IPS-20b (cell line): Measurements from ENCODE around the gene VOPP1.

Source experiments
- H3K27ac ChIP-seq: one replicate; pipeline ENCODE4 v1.5.1; 2013; ENCODE audit warnings: low read length
- H3K27me3 ChIP-seq: 2 replicates; pipeline ENCODE4 v1.6.1; 2013; ENCODE audit warnings: mild to moderate bottlenecking, low read length, inconsistent platforms; ENCODE audit not compliant: insufficient read depth
- H3K36me3 ChIP-seq: 2 replicates; pipeline ENCODE4 v1.6.1; 2013; ENCODE audit warnings: low read depth, mild to moderate bottlenecking, inconsistent platforms, low read length, moderate library complexity; ENCODE audit not compliant: insufficient read depth
- H3K4me1 ChIP-seq: 2 replicates; pipeline ENCODE4 v1.6.1; 2013; ENCODE audit warnings: mild to moderate bottlenecking, control low read depth, inconsistent platforms, low read length, moderate library complexity; ENCODE audit not compliant: insufficient read depth
- H3K4me3 ChIP-seq: 2 replicates; pipeline ENCODE4 v1.5.1; 2013; ENCODE audit warnings: mild to moderate bottlenecking, low read length, inconsistent platforms
- H3K9ac ChIP-seq: 2 replicates; pipeline ENCODE4 v1.6.1; 2013; ENCODE audit warnings: low read depth, mild to moderate bottlenecking, inconsistent platforms, low read length, moderate library complexity
- H3K9me3 ChIP-seq: 2 replicates; pipeline ENCODE4 v1.6.1; 2013; ENCODE audit warnings: mild to moderate bottlenecking, low read depth, low read length, inconsistent platforms; ENCODE audit not compliant: insufficient read depth

Gene VOPP1

DNA sequence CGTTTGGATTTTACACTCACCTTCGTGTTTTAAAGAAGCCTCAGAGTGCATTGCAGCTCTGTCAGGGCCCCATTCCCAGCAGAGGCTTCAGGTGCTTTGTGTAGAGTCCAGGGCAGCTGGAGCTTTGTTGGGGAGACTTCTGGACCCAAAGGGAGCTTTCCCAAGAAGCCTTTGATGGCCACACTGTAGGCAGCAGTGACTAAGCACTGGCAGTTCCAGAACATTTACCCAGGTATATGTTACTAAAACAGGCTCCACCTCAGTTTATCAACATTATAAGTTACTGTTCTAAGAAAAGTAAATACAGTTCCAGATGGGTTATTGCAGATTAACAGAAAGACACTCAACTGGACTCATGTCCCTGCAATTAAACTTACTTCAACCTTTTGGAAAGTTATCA, 140.4 kb downstream of the VOPP1 start:
- H3K9ac ChIP-seq: no peak overlapping the region
- no peak overlapping the region for H3K27ac ChIP-seq
- no peaks in the 10 kb centered on the region for H3K27me3 ChIP-seq
- H3K4me1 ChIP-seq: peaks cover 5% of the 10 kb centered on the region; the same call in 1 of the 2 replicates
- H3K36me3 ChIP-seq: no peaks in the 10 kb centered on the region
- H3K4me3 ChIP-seq: no peak overlapping the region
- no peaks in the 10 kb centered on the region for H3K9me3 ChIP-seq

DNA sequence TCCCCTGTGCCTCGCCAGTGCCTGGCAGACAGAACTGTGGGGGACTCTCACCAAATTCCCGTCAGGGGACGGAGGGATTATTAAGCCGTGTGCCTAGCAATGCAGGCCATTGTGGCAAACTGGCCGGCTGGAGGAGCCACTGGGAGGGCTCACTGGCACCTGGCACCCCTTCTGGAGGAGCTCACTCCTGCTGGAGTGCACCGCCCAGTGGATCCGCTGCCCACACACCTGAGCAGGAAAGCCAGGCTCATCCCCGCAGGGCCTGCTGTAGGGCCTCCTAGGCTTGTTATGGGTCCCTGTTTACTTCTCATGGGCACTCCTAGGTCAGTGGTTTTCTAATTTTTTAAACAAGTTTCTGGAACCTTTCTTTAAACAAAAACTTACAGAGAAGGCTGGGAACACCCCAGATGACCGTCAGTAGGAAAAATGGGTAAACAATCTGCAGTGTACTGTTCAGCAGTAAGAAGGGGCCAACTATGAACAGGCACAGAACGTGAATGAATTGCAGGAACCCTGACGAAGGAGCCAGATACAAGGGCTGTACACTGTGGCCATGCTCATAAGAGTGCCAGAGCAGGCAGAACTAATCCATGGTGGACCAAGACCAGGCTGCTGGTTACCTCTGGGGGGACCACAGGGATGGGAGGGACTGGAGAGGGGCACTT, 142.3 kb downstream of the VOPP1 start:
- Histone ChIP-seq H3K27ac (no peak overlapping the region), H3K27me3 (no peaks in the 10 kb centered on the region), H3K36me3 (peaks cover 7% of the 10 kb centered on the region; the same call in 1 of the 2 replicates), H3K9ac (no peak overlapping the region), H3K9me3 (no peaks in the 10 kb centered on the region), H3K4me1 (peaks cover 9% of the 10 kb centered on the region; the same call in 1 of the 2 replicates), H3K4me3 (no peak overlapping the region)

DNA sequence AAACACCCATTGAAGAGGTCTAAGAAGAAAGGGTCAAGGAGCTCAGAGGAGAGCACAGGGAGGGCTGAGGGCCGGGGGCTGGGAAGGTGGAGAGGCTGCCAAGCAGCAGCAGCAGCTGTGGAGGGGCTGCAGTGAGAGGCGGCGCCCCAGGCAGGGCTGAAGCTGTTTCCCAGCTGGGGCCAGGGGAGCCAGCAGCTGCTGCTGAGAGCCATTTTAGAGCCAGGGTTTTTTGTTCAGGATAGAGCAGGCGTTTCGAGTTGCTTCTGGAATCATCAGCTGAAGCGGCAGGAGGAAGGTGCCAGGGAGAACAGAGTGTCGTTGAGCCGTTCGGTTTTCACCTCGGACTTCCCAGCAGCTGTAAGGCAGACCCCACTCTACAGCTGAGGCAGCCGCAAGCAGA, 144.5 kb downstream of the VOPP1 start:
- H3K27ac ChIP-seq: no peak overlapping the region
- no peaks in the 10 kb centered on the region for H3K27me3 ChIP-seq
- no peak overlapping the region for H3K9ac ChIP-seq
- peaks cover 7% of the 10 kb centered on the region; the same call in 1 of the 2 replicates for H3K36me3 ChIP-seq
- peaks cover 9% of the 10 kb centered on the region; the same call in 1 of the 2 replicates for H3K4me1 ChIP-seq
- no peaks in the 10 kb centered on the region for H3K9me3 ChIP-seq
- H3K4me3 ChIP-seq: no peak overlapping the region

DNA sequence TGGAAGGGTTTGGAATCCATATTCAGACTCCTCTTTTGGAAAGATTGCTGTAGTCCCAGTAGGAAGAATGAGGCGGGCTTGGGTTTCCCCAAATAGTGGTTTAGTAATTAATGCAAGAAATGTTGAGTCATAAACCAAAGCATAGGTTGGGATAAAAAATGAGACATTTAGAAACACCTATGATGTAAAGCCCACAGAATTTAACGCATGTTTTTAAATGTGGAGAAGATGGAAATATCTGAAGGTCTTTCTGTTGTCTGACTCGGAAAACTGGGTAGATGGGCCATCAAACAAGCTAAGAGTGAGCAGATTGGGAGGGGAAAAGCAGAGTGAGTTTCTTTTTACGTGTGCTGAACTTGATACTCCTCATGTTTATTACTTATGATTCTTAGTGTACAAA, 145.0 kb downstream of the VOPP1 start:
- H3K36me3 ChIP-seq: peaks cover 7% of the 10 kb centered on the region; the same call in 1 of the 2 replicates
- H3K4me1 ChIP-seq: peaks cover 9% of the 10 kb centered on the region; the same call in 1 of the 2 replicates
- no peak overlapping the region for H3K27ac ChIP-seq
- H3K4me3 ChIP-seq: no peak overlapping the region
- H3K9ac ChIP-seq: no peak overlapping the region
- no peaks in the 10 kb centered on the region for H3K27me3 ChIP-seq
- H3K9me3 ChIP-seq: no peaks in the 10 kb centered on the region

DNA sequence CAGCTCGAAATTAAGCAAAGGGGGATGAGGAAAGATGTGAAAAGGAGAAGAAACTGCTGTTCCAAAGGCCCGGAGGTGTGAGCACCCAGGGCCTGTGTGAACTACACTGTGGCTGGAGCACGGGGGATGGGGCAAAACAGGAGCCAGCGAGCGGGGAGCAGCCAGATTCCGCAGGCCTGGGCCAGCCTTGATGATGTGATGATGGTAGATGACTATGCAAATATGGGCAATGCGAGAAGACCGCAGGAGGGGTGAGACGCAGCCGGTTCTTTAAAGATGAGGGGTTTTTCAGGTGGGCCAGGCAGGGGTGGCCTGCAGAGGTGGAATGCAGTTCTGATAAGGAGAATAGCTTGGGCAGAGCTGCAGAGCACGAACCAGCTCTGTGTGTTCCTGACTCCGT, 145.6 kb downstream of the VOPP1 start:
- H3K36me3 ChIP-seq: peaks cover 7% of the 10 kb centered on the region; the same call in 1 of the 2 replicates
- no peaks in the 10 kb centered on the region for H3K9me3 ChIP-seq
- H3K4me1 ChIP-seq: peaks cover 9% of the 10 kb centered on the region; the same call in 1 of the 2 replicates
- H3K9ac ChIP-seq: no peak overlapping the region; the same call in 1 of the 2 replicates
- no peaks in the 10 kb centered on the region for H3K27me3 ChIP-seq
- no peak overlapping the region for H3K4me3 ChIP-seq
- H3K27ac ChIP-seq: no peak overlapping the region

DNA sequence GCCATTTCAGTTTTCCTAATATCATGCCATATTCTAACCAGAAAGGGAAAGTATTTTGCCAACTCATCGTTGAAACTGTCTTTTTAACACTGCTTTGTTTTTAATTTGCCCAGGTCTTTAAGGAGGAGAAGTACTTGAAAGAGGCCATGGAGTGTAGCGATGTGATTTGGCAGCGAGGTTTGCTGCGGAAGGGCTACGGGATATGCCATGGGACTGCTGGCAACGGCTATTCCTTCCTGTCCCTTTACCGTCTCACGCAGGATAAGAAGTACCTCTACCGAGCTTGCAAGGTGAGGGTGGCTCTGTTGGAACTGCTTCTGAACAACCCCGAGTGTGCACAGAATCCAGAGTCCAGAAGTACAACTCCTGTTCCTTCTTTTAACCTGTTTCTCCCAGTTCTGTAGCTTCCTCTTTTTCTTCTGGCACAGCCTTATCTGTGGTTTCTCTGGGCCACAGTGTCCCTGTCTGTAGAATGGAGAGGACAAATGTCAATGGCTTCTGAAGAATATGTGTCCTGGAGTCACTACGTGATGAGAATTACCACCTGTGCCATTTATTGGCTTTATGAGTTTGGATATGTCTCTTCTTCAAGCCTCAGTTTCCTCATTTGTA, 147.1 kb downstream of the VOPP1 start:
- no peaks in the 10 kb centered on the region for H3K9me3 ChIP-seq
- H3K4me1 ChIP-seq: peaks cover 9% of the 10 kb centered on the region; the same call in 1 of the 2 replicates
- H3K4me3 ChIP-seq: no peak overlapping the region
- H3K9ac ChIP-seq: no peak overlapping the region
- peaks cover 7% of the 10 kb centered on the region; the same call in 1 of the 2 replicates for H3K36me3 ChIP-seq
- H3K27ac ChIP-seq: no peak overlapping the region
- H3K27me3 ChIP-seq: no peaks in the 10 kb centered on the region

DNA sequence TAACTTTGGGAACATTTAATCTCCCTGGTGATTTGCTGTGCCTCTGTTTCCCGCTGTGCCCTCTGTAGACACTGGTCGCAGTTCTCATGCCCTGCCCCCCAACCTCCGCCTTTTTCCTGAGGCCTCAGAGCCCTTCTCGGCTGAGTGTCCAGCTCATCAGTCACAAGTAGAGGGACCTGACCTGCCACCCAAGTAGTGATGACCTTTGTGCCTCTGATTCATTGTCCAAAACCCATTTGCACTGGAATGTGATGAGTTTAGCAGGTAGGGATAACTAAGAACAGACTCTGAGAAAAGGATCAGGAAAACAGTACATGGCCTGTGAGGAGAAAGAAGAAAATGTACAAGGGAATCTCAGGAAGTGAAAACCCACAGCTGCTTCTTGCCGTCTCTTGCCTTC, 148.4 kb downstream of the VOPP1 start:
- no peak overlapping the region for H3K9ac ChIP-seq
- H3K9me3 ChIP-seq: no peaks in the 10 kb centered on the region
- H3K4me3 ChIP-seq: no peak overlapping the region
- H3K27me3 ChIP-seq: no peaks in the 10 kb centered on the region
- no peak overlapping the region for H3K27ac ChIP-seq
- H3K4me1 ChIP-seq: peaks cover 9% of the 10 kb centered on the region; the same call in 1 of the 2 replicates
- peaks cover 7% of the 10 kb centered on the region; the same call in 1 of the 2 replicates for H3K36me3 ChIP-seq

DNA sequence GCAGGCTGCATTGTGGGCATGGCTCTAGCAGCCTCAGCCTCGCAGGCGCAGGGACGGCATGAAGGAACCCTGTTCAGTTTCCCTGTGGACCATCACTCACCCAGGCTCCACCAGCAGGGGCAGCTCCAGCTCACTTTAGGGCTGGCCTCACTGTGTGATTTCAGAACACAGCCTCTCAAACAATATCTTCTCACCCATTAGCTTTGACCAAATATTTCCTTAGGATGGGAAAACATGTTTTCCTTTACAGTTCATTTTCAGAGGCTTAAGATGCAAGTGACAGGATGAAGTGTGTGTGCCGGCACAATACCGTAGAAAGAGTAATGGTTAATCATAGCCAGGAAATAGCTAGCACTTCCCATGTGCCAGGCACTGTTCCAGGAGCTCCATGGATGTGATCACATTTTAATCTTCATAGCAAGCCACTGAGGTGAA, 149.0 kb downstream of the VOPP1 start:
- Histone ChIP-seq H3K4me1 (peaks cover 9% of the 10 kb centered on the region; the same call in 1 of the 2 replicates), H3K4me3 (no peak overlapping the region), H3K9me3 (no peaks in the 10 kb centered on the region)

More for the DNA sequence above, 149.0 kb downstream of the VOPP1 start:
- Histone ChIP-seq H3K27ac (no peak overlapping the region), H3K36me3 (peaks cover 7% of the 10 kb centered on the region; the same call in 1 of the 2 replicates), H3K27me3 (no peaks in the 10 kb centered on the region), H3K9ac (no peak overlapping the region)
